Hepatocyte (in vitro differentiated cells): ENCODE data around the gene CACNA1C. TPM values are rescaled to one million over a fixed set of nuclear protein-coding genes. Genes with fewer than 3 reads are reported as not detected.
A peak's percentile ranks its signal among the peaks of the same experiment; 100 is the strongest.

Experiments used
- DNase-seq: peaks from one replicate; pipeline ENCODE4 v3.0.0-alpha.2; 2016; ENCODE audit warnings: low spot score
- H2AFZ ChIP-seq: fragments of 200-600 bp; sonication (generic); 2 replicates; pipeline ENCODE4 v1.6.0; 2016; ENCODE audit warnings: antibody characterized with exemption, mild to moderate bottlenecking
- H3K27ac ChIP-seq: fragments of 200-600 bp; sonication (generic); 2 replicates; pipeline ENCODE4 v1.5.1; 2016; ENCODE audit warnings: mild to moderate bottlenecking
- H3K27me3 ChIP-seq: fragments of 200-600 bp; sonication (generic); 2 replicates; pipeline ENCODE4 v1.6.1; 2016
- H3K36me3 ChIP-seq: fragments of 200-600 bp; sonication (generic); replicated peaks from 2 replicates; pipeline ENCODE4 v1.5.1; 2016; ENCODE audit warnings: low read depth; ENCODE audit not compliant: insufficient read depth
- H3K4me1 ChIP-seq: fragments of 200-600 bp; sonication (generic); 2 replicates; pipeline ENCODE4 v1.5.1; 2016; ENCODE audit warnings: mild to moderate bottlenecking, moderate library complexity; ENCODE audit not compliant: insufficient read depth
- H3K4me2 ChIP-seq: fragments of 200-600 bp; sonication (generic); 2 replicates; pipeline ENCODE4 v1.6.0; 2016
- H3K4me3 ChIP-seq: fragments of 200-600 bp; sonication (generic); 2 replicates; pipeline ENCODE4 v1.5.1; 2016; ENCODE audit warnings: mild to moderate bottlenecking
- H3K79me2 ChIP-seq: fragments of 200-600 bp; sonication (generic); 2 replicates; pipeline ENCODE4 v1.6.0; 2017; ENCODE audit warnings: mild to moderate bottlenecking
- H3K9me2 ChIP-seq: fragments of 200-600 bp; sonication (generic); replicated peaks from 2 replicates; pipeline ENCODE4 v1.6.0; 2017; ENCODE audit warnings: mild to moderate bottlenecking; ENCODE audit not compliant: insufficient read depth
- H3K9me3 ChIP-seq: fragments of 200-600 bp; sonication (generic); 2 replicates; pipeline ENCODE4 v1.5.1; 2016; ENCODE audit warnings: low read depth, mild to moderate bottlenecking
- H4K20me1 ChIP-seq: fragments of 200-600 bp; sonication (generic); 2 replicates; pipeline ENCODE4 v1.6.0; 2016; ENCODE audit warnings: mild to moderate bottlenecking; ENCODE audit not compliant: insufficient read depth, poor library complexity, severe bottlenecking
- CTCF ChIP-seq: fragments of 200-600 bp; sonication (generic); IDR thresholded peaks from 2 replicates; pipeline ENCODE4 v1.5.1; 2016; ENCODE audit warnings: antibody characterized with exemption, mild to moderate bottlenecking; ENCODE audit not compliant: poor library complexity
- EZH2 ChIP-seq: fragments of 200-600 bp; sonication (generic); IDR thresholded peaks from 2 replicates; pipeline ENCODE4 v1.6.1; 2016; ENCODE audit warnings: antibody characterized with exemption, mild to moderate bottlenecking, borderline replicate concordance
- EZH2phosphoT487 ChIP-seq: fragments of 200-600 bp; sonication (generic); IDR thresholded peaks from one replicate; pipeline ENCODE4 v1.6.1; 2018; ENCODE audit warnings: antibody characterized with exemption, mild to moderate bottlenecking, low read depth, moderate library complexity; ENCODE audit not compliant: unreplicated experiment, severe bottlenecking
- WGBS: methylation state at CpG from one replicate; pipeline ENCODE4 v1.1.6; 2016; ENCODE audit warnings: low lambda C conversion rate; ENCODE audit errors: missing lambda C conversion rate; 5-methylcytosine and 5-hydroxymethylcytosine counted together
- polyA plus RNA-seq: library from polyadenylated mRNA; unstranded; fragments of >200 nt; fragmentation: Nextera tagmentation; extraction: Ambion mirVana; gene quantifications from 2 replicates; pipeline ENCODE4 v1.2.1, GENCODE V29; 2016
- total RNA-seq: library from RNA; depleted of rRNA; stranded (reverse); fragments of >200 nt; gene quantifications from 2 replicates; pipeline ENCODE4 v1.2.3, GENCODE V29; 2014

CACNA1C gene
- total and polyA plus RNA-seq, 2 experiments from 2014 or later, result 3.2 to 4.0 TPM

GRCh38 chr12:2243275-2243674 lies 190.5 kb downstream of the CACNA1C start:
- no peak overlapping the region for H3K4me2 ChIP-seq

GRCh38 chr12:2244013-2244861 lies 191.4 kb downstream of the CACNA1C start:
- no peaks in the 10 kb centered on the region for H3K36me3 ChIP-seq
- peak; percentile 76 for DNase-seq
- TF ChIP-seq EZH2, result no peak
- TF ChIP-seq CTCF, result no peak
- no peaks in the 10 kb centered on the region for H3K9me2 ChIP-seq
- peaks cover 30% of the 10 kb centered on the region for H3K4me1 ChIP-seq
- peak overlapping the region; percentile 60 for H3K27ac ChIP-seq
- H4K20me1 ChIP-seq, result no peaks in the 10 kb centered on the region
- no peaks in the 10 kb centered on the region for H3K9me3 ChIP-seq
- no peaks in the 10 kb centered on the region for H3K27me3 ChIP-seq
- H3K4me3 ChIP-seq, result no peak overlapping the region
- H3K79me2 ChIP-seq, result no peaks in the 10 kb centered on the region
- no peak overlapping the region for H3K4me2 ChIP-seq
- H2AFZ ChIP-seq, result no peak overlapping the region
- WGBS, result 20% methylated on average over 8 of the region's 8 CpGs

More at GRCh38 chr12:2243275-2243674, 190.5 kb downstream of the CACNA1C start:
- H3K4me3 ChIP-seq, result no peak overlapping the region
- H3K4me1 ChIP-seq, result peaks cover 24% of the 10 kb centered on the region
- no peaks in the 10 kb centered on the region for H3K79me2 ChIP-seq
- H3K27ac ChIP-seq, result peak overlapping the region; percentile 60
- H4K20me1 ChIP-seq, result no peaks in the 10 kb centered on the region
- WGBS, result 100% methylated on average over 2 of the region's 2 CpGs
- no peak overlapping the region for H2AFZ ChIP-seq
- DNase-seq, result no peak
- no peaks in the 10 kb centered on the region for H3K9me2 ChIP-seq
- no peaks in the 10 kb centered on the region for H3K27me3 ChIP-seq
- H3K9me3 ChIP-seq, result no peaks in the 10 kb centered on the region
- no peaks in the 10 kb centered on the region for H3K36me3 ChIP-seq
- TF ChIP-seq CTCF, result no peak
- no peak for TF ChIP-seq EZH2
- no peak for TF ChIP-seq EZH2phosphoT487

GRCh38 chr12:2246358-2246757 lies 193.6 kb downstream of the CACNA1C start:
- TF ChIP-seq CTCF, result no peak
- no peak for TF ChIP-seq EZH2phosphoT487
- no peak for TF ChIP-seq EZH2
- H3K36me3 ChIP-seq, result no peaks in the 10 kb centered on the region
- peaks cover 30% of the 10 kb centered on the region for H3K4me1 ChIP-seq
- H3K27ac ChIP-seq, result no peak overlapping the region
- 88% methylated on average over 10 of the region's 10 CpGs for WGBS
- H3K9me3 ChIP-seq, result no peaks in the 10 kb centered on the region
- no peak for DNase-seq
- no peaks in the 10 kb centered on the region for H3K27me3 ChIP-seq
- no peak overlapping the region for H3K4me3 ChIP-seq
- H3K4me2 ChIP-seq, result no peak overlapping the region
- no peaks in the 10 kb centered on the region for H3K9me2 ChIP-seq
- H3K79me2 ChIP-seq, result no peaks in the 10 kb centered on the region
- no peaks in the 10 kb centered on the region for H4K20me1 ChIP-seq
- no peak overlapping the region for H2AFZ ChIP-seq
